GM19240 (cell line): ENCODE measurements around the gene MOSMO.
"Not testable (repeated sequence)": the region's sequence is repeated elsewhere in the genome, so short reads cannot be mapped to it uniquely, and the experiment has no call there.

Experiments used
- DNase-seq: peaks from one replicate; pipeline ENCODE4 v3.0.0; 2011; ENCODE audit warnings: low spot score; ENCODE audit not compliant: insufficient read length

MOSMO gene

GRCh38 chr16:22002047-22002446, 5.9 kb upstream of the MOSMO start:
- not testable (repeated sequence) for DNase-seq

- DNase-seq, result no peak
These were observed 4.7 kb upstream of the MOSMO start for GRCh38 chr16:22003195-22003594.

DNA sequence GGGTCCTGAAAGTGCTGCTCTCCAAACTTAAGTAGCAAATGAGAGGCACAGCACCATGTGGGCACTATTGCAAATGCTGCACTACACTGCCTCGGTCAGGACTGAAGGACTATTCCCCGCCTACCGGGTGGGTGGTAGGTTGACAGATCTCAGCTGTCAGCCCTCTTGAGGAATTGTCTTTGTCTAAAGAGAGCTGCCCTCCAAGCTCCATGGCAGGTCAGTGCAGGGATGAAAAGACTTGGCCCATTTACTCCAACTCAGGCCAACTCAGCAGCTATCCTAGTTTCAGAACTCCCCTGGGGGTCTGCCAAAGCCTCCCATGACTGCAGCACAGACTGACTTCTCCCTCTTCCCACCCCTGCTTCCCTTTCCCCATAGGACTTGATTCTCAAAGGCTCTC, 3.6 kb upstream of the MOSMO start:
- no peak for DNase-seq

DNA sequence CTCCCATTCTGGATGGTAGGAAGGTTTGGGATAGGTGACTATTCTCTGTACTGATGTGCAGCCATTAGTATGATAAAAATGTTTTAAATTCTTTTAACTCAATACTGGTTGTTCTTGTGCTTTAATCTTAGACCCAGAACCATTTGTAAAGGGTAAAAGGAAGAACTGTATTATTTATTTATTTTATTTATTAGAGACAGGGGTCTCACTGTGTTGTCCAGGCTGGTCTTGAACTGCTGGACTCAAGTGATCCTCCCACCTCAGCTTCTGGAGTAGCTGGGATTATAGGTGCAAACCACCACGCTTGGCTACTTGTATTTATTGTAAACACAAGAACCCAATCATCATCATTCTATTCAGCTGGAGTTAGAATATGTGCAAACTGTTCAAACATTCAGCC, 2.2 kb upstream of the MOSMO start:
- no peak for DNase-seq

- DNase-seq, result no peak
These were observed 1.3 kb upstream of the MOSMO start for GRCh38 chr16:22006636-22007035.

DNA sequence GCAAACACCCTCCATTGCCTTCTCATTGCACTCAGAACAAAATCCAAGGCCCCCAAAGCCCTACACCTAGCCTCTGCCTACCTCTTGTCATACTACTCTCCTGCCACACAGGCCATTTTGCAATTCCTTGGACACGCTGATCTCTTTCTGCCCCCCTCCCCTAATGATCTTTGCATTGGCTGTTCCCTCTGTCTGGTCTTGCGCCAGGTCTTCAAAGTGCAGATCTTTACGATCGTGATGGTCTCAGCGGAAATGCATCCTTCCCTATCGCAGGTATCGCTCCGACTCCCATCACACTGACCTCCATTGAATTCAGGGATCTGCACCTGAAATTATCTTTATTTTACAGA, 777 bp upstream of the MOSMO start:
- no peak for DNase-seq

GRCh38 chr16:22008215-22009059, 526 bp downstream of the MOSMO start:
- DNase-seq, result no peak

- no peak for DNase-seq
These were observed 3.0 kb downstream of the MOSMO start for GRCh38 chr16:22010902-22011301.

- no peak for DNase-seq
These were observed 4.3 kb downstream of the MOSMO start for GRCh38 chr16:22012241-22012640.

GRCh38 chr16:22013486-22013885, 5.6 kb downstream of the MOSMO start:
- no peak for DNase-seq

- DNase-seq, result no peak
These were observed 6.5 kb downstream of the MOSMO start for GRCh38 chr16:22014271-22014873.

DNA sequence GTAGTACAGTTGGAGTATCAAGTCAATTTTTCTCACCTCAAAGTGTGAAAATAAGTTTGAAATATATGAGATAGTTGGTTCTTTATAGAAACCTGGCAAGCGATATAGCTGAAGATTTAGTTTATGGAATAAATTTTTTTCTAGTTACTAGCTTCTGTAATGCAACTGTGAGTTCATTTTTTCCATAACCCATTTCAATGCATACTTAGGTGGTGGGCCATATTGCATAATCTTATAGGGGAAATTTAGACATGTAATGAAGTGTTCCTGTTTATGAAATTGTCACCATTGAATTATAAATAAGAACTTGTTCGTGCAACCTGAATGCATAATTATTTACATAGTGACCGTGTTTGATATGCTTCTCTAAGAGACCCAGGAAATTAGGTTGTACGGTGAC, 9.0 kb downstream of the MOSMO start:
- DNase-seq, result no peak

GRCh38 chr16:22018559-22018958, 10.6 kb downstream of the MOSMO start:
- no peak for DNase-seq

DNA sequence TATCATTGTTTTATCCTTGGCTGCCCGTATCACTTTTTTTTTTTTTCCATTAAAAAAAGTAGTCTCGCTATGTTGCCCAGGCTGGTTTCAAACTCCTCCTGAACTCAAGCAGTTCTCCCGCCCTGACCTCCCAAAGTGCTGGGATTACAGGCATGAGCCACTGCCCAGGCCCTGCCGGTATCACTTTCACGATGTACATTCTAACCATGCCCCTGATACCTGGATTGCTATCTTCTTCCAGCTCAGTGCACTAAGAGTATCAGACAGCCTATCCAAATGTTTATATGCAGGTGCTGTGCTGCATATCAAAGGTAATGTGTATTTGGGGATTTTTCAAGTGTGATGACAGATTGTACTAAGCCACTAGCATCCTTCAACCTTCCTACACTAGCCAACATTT, 14.2 kb downstream of the MOSMO start:
- no peak for DNase-seq

- no peak for DNase-seq
These were observed 15.6 kb downstream of the MOSMO start for GRCh38 chr16:22023505-22023904.

GRCh38 chr16:22024785-22025184, 16.9 kb downstream of the MOSMO start:
- not testable (repeated sequence) for DNase-seq

GRCh38 chr16:22027633-22028032, 19.7 kb downstream of the MOSMO start:
- DNase-seq, result no peak

DNA sequence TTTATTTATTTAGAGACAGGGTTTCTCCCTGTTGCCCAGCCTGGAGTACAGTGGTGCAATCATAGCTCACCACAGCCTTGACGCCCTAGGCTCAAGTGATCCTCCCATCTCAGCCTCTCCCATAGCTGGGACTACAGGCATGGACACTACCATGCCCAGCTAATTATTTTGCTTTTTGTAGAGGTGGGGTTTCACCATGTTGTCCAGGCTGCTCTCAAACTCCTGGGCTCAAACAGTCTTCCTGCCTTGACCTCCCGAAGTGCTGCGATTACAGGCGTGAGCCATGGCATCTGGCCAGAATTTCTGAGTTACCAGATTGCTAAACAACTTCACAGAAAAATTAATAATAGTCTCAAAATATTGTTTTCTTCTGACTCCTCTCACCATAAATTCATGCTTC, 21.7 kb downstream of the MOSMO start:
- no peak for DNase-seq

DNA sequence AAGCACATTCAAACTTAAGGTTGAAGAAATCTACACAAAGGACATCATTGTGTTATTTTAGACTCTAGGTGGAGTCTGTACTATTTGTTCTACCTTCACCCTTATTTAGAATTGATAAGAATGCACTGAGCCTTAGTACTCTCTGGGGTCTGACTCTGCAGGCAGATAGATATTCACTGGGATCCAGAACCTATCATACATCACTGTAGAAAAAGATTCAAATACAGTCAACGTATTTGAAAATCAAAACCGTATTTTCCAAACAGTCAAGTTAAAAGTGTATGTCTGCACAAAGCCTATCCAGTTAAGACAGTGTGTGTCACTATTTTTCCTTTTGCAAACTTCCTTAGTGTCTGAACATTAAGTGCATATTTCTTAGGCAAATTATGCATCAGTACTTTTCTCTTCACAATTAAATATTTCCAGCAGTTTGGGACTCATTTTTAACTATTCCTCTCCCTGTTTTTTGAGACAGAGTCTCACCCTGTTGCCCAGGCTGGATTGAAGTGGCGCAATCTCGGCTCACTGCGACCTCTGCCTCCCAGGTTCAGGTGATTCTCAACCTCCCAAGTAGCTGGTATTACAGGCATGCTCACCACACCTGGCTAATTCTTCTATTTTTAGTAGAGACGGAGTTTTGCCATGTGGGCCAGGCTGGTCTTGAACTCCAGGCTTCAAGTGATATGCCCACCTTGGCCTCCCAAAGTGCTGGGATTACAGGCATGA, 22.3 kb downstream of the MOSMO start:
- no peak for DNase-seq

- no peak for DNase-seq
These were observed 23.7 kb downstream of the MOSMO start for GRCh38 chr16:22031483-22032083.

DNA sequence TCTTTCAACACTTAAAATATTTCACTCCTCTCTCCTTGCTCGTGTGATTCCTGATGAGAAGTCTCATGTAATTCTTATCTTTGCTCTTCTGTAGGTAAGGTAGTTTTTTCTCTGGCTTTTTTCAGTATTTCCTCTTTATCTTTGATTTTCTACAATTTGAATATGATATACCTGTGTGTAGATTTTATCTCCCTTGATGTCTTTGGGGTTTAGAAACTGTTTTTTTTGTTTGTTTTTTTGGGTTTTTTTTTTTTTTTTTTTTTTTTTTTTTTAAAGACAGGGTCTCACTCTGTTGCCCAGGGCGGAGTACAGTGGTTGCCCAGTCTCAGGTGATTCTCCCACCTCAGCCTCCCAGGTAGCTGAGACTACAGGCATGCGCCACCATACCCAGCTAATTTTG, 26.6 kb downstream of the MOSMO start:
- no peak for DNase-seq

DNA sequence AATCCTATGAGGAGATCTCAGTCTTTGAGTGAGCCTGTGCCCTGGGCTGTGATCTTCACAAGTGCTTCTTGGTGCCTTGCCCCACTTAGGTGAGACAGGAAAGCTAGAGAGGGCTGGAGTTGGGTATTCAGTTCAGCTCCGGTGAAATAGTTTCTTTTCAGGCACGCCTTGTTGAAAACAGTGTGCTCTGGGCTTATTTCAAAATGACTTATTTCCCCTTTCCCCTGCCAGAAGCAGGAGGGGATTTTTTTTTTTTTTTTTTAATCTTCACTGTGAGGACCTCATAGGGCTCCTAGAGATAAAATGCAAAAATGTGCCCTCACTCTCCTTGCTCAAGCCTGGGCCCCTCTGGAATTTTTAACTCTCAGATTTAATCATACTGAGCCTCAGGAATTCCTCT, 27.2 kb downstream of the MOSMO start:
- DNase-seq, result no peak
